ENCODE data around the gene SOX14. TPM values are rescaled to one million over a fixed set of nuclear protein-coding genes. Genes with fewer than 3 reads are reported as not detected.

Gene SOX14
- total RNA-seq, 4 donors from 2014 or later, result not detected

Other genes starting within 250 kb of the SOX14 start
- not detected for gene CLDN18, start 245.8 kb downstream of the SOX14 start, total RNA-seq